Small intestine (tissue), 7 donors: Measurements from ENCODE around the gene GPS1. TPM values are rescaled to one million over a fixed set of nuclear protein-coding genes. Genes with fewer than 3 reads are reported as not detected.
A peak's percentile ranks its signal among the peaks of the same experiment; 100 is the strongest.

Experiments
- DNase-seq, 2 donors: peaks; one replicate each; pipeline versions ENCODE4 v3.0.0 to v3.0.0-alpha.2; 2013
- FAIRE-seq: peaks from 2 replicates; lab custom pipeline; 2012; peaks lifted over from hg19 to GRCh38; lab: Jason Lieb, UNC
- H3K27ac ChIP-seq, 3 donors: one replicate each; pipeline ENCODE4 v1.5.1; 2013; ENCODE audit warnings: low read length in 2 of 3, mild to moderate bottlenecking in 2 of 3, control low read depth in 1 of 3, inconsistent platforms in 1 of 3, low read depth in 1 of 3, moderate library complexity in 1 of 3
- H3K27me3 ChIP-seq, 3 donors: one replicate each; pipeline ENCODE4 v1.6.1; 2013; ENCODE audit warnings: low read length in 3 of 3, inconsistent platforms in 1 of 3; ENCODE audit not compliant: control insufficient read depth in 3 of 3, insufficient read depth in 3 of 3
- H3K36me3 ChIP-seq, 3 donors: one replicate each; pipeline ENCODE4 v1.6.1; 2013; ENCODE audit warnings: low read length in 3 of 3, inconsistent platforms in 1 of 3, low read depth in 1 of 3, mild to moderate bottlenecking in 1 of 3, moderate library complexity in 1 of 3; ENCODE audit not compliant: control insufficient read depth in 3 of 3, insufficient read depth in 2 of 3
- H3K4me1 ChIP-seq, 3 donors: one replicate each; pipeline ENCODE4 v1.6.1; 2013; ENCODE audit warnings: low read length in 2 of 3, inconsistent platforms in 1 of 3, low read depth in 1 of 3, mild to moderate bottlenecking in 1 of 3, moderate library complexity in 1 of 3; ENCODE audit not compliant: control insufficient read depth in 3 of 3, insufficient read depth in 2 of 3
- H3K4me3 ChIP-seq, 3 donors: one replicate each; pipeline ENCODE4 v1.5.1; 2013; ENCODE audit warnings: low read length in 3 of 3, control low read depth in 1 of 3, inconsistent platforms in 1 of 3, low read depth in 1 of 3, mild to moderate bottlenecking in 1 of 3, moderate library complexity in 1 of 3
- H3K9me3 ChIP-seq, 2 donors: one replicate each; pipeline ENCODE4 v1.6.1; 2013; ENCODE audit warnings: low read depth in 1 of 2, low read length in 1 of 2; ENCODE audit not compliant: control insufficient read depth in 2 of 2, insufficient read depth in 1 of 2
- WGBS, 3 donors: extraction: QIAGEN DNeasy Blood & Tissue Kit; methylation state at CpG; one replicate each; pipeline ENCODE4 v1.1.7; 2013; 5-methylcytosine and 5-hydroxymethylcytosine counted together
- polyA plus RNA-seq, 4 donors: library from polyadenylated mRNA; stranded (reverse) in 3 of 4; unstranded in 1 of 4; fragments of 200-250 nt in 3 of 4; fragments of 120-200 nt in 1 of 4; gene quantifications; one replicate each; pipeline versions ENCODE4 v1.2.1 to v1.2.3, GENCODE V29; 2013
- donor health status: healthy with polysubstance abuse.
- donor health status: control.
- donor health status: control.
- donor health status: Bipolar disorder and iron deficiency.
- donor health status: healthy.

GPS1 gene
- polyA plus RNA-seq, 4 donors = 80.4 to 161 (median 120) TPM

- Histone ChIP-seq H3K4me1 (peaks cover 0 to 22% (median 0%) of the 10 kb centered on the region in 3 donors), H3K4me3 (no peak overlapping the region), H3K27ac (no peak overlapping the region), H3K36me3 (peaks cover 0 to 62% (median 0%) of the 10 kb centered on the region in 3 donors), H3K27me3 (no peaks in the 10 kb centered on the region), H3K9me3 (no peaks in the 10 kb centered on the region)
- 70 to 74% (median 72%) methylated on average over 12 to 13 of the region's 13 CpGs for WGBS, 3 donors
- DNase-seq = no peak
- FAIRE-seq = no peak
Observed at GRCh38 chr17:82017612-82018151, 34.0 kb upstream of the GPS1 start.

DNA sequence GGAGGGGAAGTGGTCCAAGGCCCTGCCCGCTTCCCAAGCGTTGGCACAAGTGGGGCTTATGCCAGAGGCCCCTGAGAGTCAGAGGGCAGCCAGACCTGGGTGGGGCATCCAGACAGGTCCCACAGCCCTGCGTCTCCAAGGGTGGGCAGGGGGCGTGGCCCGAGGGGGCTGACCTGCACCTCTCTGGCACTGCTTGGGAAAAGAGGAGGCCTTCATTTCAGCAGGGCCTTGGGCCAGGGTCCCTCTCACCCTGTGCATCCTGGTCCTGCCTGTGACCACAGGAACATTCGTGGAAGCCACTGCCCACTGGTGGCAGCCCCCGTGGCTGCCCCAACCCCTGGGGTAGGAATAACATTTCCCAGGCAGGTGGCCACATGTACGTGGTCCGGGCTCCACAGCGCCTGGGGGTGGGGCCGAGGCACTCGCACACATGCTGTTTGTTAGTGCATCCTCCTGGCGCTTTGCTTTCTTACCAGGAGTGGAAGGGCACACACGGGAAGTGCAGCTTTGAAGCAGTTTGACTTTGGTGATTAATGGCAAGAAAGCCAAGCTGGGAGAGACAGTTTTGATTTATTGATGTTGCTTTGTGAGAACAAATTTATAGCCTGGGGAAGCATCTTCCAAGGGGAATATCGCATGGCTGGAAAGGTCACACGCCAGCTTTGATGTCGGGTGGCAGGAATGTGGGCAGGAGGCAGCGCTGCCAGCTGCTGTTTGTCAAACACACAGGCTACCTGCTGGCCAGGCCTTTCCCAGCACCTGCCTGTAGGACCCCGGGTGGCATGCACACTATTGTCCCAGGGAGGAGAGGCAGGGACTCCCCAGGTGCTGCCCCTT, 33.3 kb upstream of the GPS1 start:
- H3K4me3 ChIP-seq = no peak overlapping the region
- H3K27me3 ChIP-seq = no peaks in the 10 kb centered on the region
- no peak overlapping the region for H3K27ac ChIP-seq
- H3K36me3 ChIP-seq = peaks cover 0 to 56% (median 0%) of the 10 kb centered on the region in 3 donors
- 52 to 74% (median 64%) methylated on average over 19 of the region's 19 CpGs for WGBS, 3 donors
- DNase-seq (no peak), FAIRE-seq (no peak)
- peaks cover 0 to 22% (median 0%) of the 10 kb centered on the region in 3 donors for H3K4me1 ChIP-seq
- H3K9me3 ChIP-seq = no peaks in the 10 kb centered on the region

- Histone ChIP-seq H3K9me3 (no peaks in the 10 kb centered on the region), H3K36me3 (peaks cover 0 to 48% (median 0%) of the 10 kb centered on the region in 3 donors), H3K27me3 (no peaks in the 10 kb centered on the region), H3K27ac (no peak overlapping the region), H3K4me3 (no peak overlapping the region), H3K4me1 (peaks cover 2 to 28% (median 3%) of the 10 kb centered on the region in 3 donors)
- FAIRE-seq (no peak), DNase-seq (no peak)
- 85 to 87% (median 87%) methylated on average over 33 of the region's 33 CpGs for WGBS, 3 donors
Observed at GRCh38 chr17:82018989-82019689, 32.6 kb upstream of the GPS1 start.

DNA sequence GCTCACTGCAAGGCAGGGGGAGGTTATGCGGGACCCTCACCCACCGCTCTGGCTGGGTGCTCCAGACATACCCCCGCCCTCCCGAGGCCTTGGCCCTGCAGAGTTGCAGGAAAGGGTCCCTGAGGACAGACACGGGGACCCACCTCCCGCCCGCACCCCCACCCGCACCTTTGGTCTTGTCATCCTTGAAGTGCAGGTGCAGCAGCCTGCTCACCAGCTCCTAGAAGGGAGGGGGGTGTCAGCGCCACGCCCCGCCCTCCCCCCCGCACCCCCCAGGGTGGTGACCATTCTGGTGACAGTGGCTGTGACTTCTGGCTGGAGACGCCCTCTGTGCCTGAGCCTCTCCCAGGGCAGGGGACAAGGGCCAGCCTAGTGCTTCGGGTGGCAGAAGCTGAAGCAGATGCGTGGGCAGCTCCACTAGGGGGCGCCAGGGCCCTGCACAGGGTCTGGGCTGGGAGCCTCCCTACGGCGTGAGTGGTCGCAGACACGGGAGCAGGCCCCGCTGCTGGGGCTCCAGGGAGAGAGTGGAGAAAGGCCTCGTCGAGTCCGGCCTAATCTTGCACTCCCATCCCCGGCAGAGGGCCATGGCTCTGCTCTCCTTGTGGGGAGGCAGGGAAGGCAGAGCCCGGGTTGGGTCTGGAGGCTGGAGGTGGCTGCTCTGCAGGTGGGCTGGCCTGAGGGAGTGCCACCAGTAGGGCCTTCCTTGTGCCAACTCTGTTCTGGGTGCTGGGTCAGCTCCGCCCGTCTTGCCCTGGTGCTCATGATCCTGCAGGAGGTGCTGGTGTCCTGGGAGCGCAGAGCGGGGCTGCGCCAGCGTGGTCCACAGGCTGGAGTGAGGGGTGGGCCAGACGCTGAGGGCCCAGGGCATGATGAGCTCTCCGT, 31.8 kb upstream of the GPS1 start:
- peaks cover 2 to 35% (median 5%) of the 10 kb centered on the region in 3 donors for H3K4me1 ChIP-seq

GRCh38 chr17:82020572-82021106, 31.1 kb upstream of the GPS1 start:
- Histone ChIP-seq H3K27ac (no peak overlapping the region), H3K4me1 (peaks cover 2 to 35% (median 5%) of the 10 kb centered on the region in 3 donors), H3K4me3 (no peak overlapping the region), H3K9me3 (no peaks in the 10 kb centered on the region), H3K36me3 (peaks cover 0 to 50% (median 0%) of the 10 kb centered on the region in 3 donors), H3K27me3 (no peaks in the 10 kb centered on the region)
- FAIRE-seq (no peak), DNase-seq (no peak)
- 57 to 79% (median 72%) methylated on average over 13 to 14 of the region's 14 CpGs for WGBS, 3 donors

More for the DNA sequence above, 31.8 kb upstream of the GPS1 start:
- FAIRE-seq (no peak), DNase-seq (peak; percentile 68 to 72)
- 42 to 59% (median 53%) methylated on average over 34 of the region's 34 CpGs for WGBS, 3 donors
- Histone ChIP-seq H3K27me3 (no peaks in the 10 kb centered on the region), H3K27ac (no peak overlapping the region), H3K9me3 (no peaks in the 10 kb centered on the region), H3K36me3 (peaks cover 0 to 47% (median 0%) of the 10 kb centered on the region in 3 donors), H3K4me3 (no peak overlapping the region)

- DNase-seq (peak; percentile 70 to 74), FAIRE-seq (no peak)
- Histone ChIP-seq H3K9me3 (no peaks in the 10 kb centered on the region), H3K27me3 (no peaks in the 10 kb centered on the region), H3K4me1 (peaks cover 2 to 35% (median 5%) of the 10 kb centered on the region in 3 donors), H3K4me3 (peak overlapping the region in 2 of 3 donors; percentile 56 to 76), H3K27ac (peak overlapping the region in 2 of 3 donors; percentile 28 to 69), H3K36me3 (peaks cover 0 to 57% (median 0%) of the 10 kb centered on the region in 3 donors)
- WGBS, 3 donors = 6 to 37% (median 21%) methylated on average over 24 to 25 of the region's 25 CpGs
Observed at GRCh38 chr17:82021107-82021899, 30.4 kb upstream of the GPS1 start.

DNA sequence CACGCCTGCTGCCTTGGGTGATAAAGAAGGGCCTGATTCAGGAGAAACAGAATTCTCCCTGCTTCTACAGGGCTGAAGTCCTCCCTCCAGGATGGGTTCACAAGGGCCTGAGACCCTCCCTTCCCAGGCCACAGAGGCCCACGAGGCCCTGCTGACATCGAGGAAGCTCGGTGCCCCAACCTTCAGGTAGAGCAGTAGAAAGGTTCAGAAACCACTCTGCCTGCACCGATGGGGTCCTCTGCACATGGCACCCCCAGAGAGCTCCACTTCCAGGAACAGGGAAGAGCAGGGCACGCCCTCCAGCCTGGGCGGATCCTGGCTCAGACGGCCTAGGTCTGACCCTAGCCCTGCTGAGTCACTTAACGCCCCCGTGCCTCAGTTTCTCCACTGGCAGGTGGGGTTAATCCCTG, 29.8 kb upstream of the GPS1 start:
- FAIRE-seq = no peak
- H3K27ac ChIP-seq = peak overlapping the region in 2 of 3 donors; percentile 28 to 85
- 1 to 5% (median 2%) methylated on average over 10 of the region's 10 CpGs for WGBS, 3 donors
- peaks cover 0 to 57% (median 0%) of the 10 kb centered on the region in 3 donors for H3K36me3 ChIP-seq
- peaks cover 2 to 35% (median 5%) of the 10 kb centered on the region in 3 donors for H3K4me1 ChIP-seq
- no peaks in the 10 kb centered on the region for H3K27me3 ChIP-seq
- peak; percentile 33 to 37 for DNase-seq
- H3K9me3 ChIP-seq = no peaks in the 10 kb centered on the region
- H3K4me3 ChIP-seq = peak overlapping the region; percentile 56 to 77 (median 76)
